ENCODE results near the gene PMP22.

PMP22 gene

DNA sequence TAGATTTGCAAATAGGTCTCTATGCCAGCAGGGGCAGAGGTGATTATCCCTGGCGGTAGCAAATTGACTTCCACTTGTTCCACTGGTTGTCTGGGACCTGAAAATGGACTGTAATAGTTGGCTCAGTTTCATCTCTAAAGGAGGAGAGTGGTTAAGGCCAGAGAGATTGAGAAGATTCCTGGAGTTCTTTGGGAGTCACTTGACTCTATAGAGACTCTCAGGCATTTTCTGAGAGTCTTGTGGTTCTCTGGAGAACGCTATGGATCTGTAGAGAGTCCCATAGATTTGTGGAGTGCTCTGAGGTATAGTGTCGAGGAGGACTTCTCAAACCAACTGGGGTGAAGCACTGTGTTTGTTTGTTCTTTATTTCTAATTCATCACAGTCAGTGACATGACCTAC is 8.9 kb upstream of the PMP22 start:
- no peak for DNase-seq

DNA sequence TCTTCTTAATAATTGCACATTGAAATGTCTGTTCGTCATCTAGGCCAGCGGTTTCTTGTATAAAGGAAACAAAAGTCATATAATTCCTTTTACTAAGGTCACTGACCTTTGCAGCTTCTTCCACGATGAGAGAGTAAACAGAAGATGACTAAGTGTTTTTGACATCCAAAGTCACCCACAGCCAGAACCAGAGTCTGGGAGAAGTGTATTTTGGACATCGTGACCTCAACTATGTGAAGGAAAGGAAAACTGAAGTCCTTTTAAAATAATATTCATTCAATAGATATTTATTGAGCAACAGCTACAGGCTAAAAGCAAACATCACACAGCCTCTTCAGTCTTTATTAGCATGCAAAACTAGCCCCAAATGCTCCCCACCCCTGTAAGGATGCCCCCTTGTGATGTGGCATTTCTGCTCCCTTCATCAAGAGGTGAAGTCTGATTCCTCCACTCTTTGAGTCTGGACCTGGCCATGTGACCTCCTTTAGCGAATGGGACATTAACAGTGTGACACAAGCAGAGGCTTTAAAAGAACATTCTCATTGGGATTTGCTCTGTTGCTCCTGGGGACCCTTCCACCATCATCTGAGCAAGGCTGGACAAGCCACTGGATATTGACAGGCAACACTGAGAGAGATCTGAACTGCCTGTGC is 8.1 kb upstream of the PMP22 start:
- no peak for DNase-seq

GRCh38 chr17:15271741-15272140 is 6.6 kb upstream of the PMP22 start:
- DNase-seq = no peak

DNA sequence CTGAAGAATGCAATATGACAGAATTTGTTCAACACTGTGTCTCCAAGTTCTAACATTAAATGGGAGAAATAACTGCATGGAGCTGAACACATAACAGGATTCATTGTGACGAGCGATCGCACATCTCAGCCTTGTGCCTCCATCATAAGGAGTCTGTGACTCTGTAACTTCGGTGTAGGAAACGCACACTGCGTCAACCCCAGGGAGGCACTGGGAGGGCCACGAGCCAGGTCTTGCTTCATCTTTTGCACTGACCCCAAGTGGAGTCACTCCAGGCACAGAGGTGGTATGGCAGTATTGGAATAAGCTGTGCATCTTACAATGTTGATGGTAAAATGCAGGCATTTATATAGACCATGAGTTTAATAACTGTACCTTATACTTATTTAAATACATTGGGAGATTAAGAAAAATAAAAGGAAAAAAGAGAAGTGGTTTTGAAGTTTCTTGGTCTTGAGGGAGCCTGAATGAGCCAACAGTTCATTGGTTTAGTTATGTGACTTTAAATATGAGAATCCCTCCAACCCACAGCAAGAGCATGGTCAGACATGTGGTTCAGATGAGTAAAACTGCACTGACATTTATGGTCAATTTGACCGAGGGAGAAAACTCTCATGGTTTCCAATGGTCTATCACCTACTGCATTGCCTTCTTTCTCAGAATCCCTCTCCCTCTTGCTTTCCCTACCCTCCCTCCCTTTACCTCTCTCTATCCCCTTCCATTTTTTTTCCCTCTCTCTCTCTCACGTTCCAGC is 5.7 kb upstream of the PMP22 start:
- no peak for DNase-seq

- no peak for DNase-seq
These were observed 4.6 kb upstream of the PMP22 start for GRCh38 chr17:15269780-15270089.

- no peak for DNase-seq
These were observed 4.1 kb upstream of the PMP22 start for GRCh38 chr17:15269087-15269779.

DNA sequence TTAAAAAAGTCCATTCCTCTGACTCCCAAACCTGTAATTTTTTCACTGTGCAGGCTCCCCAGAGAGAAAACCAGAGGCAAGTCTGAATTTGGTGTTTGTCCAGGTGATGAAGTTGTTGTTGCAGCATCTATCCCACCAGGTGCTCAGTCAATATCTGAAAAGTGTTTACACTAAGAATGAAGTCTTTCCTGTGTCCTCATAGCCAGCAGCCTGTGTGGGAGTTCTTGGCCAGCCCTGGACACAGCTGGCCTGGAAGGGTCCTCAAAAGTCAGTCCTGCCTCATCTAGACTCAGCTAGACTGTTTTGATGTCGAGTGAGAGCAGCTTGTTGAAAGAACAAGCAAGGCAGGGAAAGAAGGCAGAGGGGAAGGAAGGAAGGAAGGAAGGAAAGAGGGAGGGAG is 3.3 kb upstream of the PMP22 start:
- no peak for DNase-seq

DNA sequence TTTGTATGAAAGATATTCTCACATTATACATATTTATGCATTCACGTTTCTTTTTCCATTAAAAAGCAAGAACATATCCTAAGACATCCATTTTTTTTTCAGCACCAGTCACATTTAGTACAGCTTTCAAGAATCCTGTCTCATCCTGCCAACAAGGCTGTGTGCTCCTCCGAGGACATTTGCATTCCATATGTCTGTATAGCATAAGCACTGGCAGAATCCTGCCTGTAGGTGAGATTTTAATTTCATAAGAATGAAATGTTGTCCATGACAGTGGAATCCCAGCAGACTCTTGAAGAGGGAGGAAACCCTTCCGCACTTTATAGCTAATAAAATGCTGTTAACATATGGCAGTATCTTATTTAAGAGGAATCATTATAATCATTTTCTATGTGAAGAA is 2.9 kb upstream of the PMP22 start:
- no peak for DNase-seq

GRCh38 chr17:15266325-15267125 is 1.4 kb upstream of the PMP22 start:
- DNase-seq = peak in 2 of 56 donors; percentile 15 to 18

DNA sequence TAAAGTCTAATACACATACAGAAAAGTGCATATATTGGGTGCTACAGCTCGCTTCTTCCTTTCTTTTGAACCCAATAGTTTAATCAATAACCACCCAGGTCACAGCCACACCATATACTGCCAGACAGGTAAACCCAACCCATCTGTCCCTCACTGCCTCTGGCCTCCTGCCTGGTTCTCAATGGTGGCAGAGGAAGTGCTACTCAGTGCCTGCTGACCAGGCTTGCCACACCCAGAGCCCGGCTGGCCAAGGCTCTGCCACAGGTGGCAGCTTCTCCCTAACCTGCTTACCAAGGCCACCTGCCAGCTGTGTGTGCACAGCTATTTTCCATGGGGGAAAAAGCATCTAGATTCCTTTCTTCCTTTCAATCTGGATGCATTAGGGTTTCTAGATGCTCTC is 584 bp downstream of the PMP22 start:
- peak in 1 of 56 donors; percentile 17 for DNase-seq

DNA sequence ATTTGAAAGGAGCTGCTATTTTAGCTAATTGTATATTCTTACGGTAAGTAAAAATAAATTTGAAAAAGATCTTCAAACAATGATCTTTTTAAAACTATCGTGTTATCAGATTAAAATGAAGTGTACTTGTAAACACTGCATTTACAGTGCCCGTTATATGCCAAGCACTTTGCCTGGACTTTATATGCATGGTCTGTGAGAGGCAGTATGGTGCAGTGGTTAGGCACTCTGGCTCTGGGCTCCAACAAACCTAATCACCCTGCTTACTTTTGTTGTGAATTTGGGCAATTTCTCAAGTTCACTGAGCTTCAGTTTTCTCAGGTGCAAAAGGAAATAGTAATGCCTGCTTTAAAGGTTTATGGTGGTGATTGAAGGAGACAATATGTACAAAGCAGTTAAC is 1.4 kb downstream of the PMP22 start:
- DNase-seq = no peak

- DNase-seq = peak in 54 of 56 donors; percentile 14 to 85 (median 68)
These were observed 1.9 kb downstream of the PMP22 start for GRCh38 chr17:15263206-15263579.

GRCh38 chr17:15262291-15263205 is 2.6 kb downstream of the PMP22 start:
- DNase-seq = peak in 55 of 56 donors; percentile 17 to 93 (median 79)

DNA sequence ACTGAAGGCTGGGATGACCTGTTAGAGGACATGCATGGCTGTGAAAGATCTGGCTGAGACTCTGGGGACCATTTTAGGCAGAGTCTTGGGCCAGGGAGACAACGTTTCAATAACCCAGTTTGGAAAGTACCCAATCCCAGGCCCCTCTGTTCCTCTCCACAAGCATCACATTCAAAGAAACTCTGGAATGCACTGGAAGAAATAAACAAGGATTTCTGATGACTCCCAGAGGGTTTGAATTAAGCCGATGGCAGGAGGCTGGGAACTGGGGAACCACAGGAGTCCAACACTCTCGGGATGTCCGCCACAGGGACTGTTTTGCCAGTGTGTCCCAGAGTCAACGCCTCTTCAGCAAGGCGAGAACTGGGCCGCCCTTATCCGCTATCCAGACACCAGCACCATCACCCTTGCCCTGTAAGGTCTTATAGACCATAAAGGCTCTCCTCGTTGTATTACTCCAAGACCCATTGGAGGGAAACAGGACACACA is 3.3 kb downstream of the PMP22 start:
- DNase-seq = peak in 21 of 56 donors; percentile 16 to 84 (median 57)

DNA sequence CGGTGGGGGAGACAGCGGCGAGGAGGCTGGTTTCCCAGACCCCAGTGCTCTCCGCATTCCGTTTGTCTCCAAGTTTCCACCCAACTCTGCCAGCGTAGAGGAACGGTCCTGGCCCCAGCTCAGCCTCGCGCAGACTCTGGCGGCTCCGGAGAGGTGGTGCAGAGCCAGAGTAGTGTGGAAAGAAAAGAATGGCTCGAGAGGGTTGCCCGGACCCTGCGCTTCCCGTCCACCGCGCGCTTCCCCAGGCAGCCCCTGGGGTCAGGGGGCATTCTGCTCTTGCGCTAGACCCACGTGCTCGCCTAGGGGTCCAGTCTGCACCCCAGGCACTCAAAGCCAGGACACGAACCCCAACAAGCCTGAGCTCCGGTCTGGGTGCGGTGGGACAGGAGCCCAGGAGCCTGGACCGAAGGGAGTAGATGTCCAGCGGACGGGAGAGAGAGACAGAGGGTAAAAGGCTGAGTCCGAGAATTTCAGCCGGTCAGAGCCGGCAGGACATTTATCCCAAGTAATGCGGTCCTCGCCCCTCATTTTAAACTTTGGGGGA is 3.8 kb downstream of the PMP22 start:
- DNase-seq = peak in 47 of 56 donors; percentile 32 to 81 (median 66)

GRCh38 chr17:15260376-15261257 is 4.5 kb downstream of the PMP22 start:
- peak in 54 of 56 donors; percentile 33 to 93 (median 80) for DNase-seq

DNA sequence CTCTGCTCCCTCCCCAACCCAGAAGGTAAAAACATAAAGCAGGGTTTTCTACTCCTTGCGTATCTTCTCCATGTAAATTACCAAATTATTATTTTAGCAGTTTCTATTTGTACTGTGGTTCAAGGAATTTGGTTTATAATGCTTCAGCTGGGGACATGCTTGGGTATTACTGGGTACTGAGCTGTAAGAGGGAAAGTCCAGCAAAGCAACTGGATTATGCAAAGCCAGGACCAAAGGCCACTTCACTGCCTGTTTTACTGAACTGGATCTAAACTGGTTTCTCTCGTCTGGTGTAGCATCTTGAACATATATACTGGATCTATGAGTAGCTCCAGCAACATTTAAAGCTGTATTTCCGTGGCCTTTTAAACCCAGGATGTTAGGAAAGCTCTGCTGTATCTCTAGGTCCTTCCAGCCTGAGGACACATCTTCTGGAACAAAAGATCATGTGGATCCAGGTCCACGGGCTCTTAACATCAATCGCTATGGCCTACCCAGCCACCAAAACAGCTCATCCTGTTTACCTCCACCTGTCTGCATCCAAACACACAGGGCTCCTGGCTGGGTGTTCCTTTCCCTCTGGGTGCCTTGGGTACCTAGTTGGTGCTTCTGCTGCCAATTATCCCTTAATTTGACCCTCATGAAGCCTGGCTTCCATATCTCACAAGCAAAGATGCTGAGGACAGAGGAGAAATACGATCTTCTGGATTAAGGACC is 7.2 kb downstream of the PMP22 start:
- no peak for DNase-seq

DNA sequence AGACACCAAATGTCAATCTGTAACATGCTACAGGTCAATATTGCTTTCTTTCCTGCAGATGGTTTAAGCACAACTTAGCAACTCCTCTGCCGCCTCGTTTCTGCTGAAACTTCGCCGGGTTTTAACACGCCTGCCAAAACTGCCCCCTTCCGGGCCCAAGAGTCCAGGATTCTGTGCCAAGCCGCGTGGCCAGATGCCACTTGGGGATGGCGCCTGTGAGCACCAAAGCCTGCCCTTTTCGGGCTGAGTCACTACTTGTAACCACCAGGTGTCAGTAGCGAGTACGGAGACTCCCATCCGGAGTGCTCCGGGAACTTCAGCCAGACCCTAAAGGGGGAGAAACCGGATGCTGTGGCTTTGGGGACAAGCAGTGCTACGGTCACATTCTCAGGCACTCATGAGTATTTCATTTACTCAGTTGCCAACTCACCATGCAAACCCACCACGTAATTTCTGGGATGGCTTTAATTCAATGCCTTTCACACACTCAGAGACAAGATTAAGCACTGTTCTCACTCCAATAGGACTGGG is 7.8 kb downstream of the PMP22 start:
- DNase-seq = peak; percentile 47 to 96 (median 89)

Measured in nucleus accumbens (tissue), 56 donors.